Activated CD8-positive, alpha-beta memory T cell treated with anti-CD3 and anti-CD28 coated beads for 36 hours (primary cell): ENCODE measurements around the gene ABCG2. TPM values are rescaled to one million over a fixed set of nuclear protein-coding genes. Genes with fewer than 3 reads are reported as not detected.

Experiments used
- CTCF ChIA-PET: fragments of 350-600 bp; sonication (Branson Sonifier 250); formaldehyde crosslinking; loops from one replicate; lab custom pipeline; 2021; ENCODE audit warnings: antibody characterized with exemption; lab: Charles Lee
- POLR2A ChIA-PET: fragments of 350-600 bp; sonication (Branson Sonifier 250); formaldehyde crosslinking; loops from one replicate; lab custom pipeline; 2021; ENCODE audit warnings: antibody characterized with exemption; lab: Charles Lee
- total RNA-seq, 2 experiments: library from RNA; stranded (reverse); gene quantifications; one replicate each; pipeline ENCODE4 v1.2.3, GENCODE V29; 2021

ABCG2 gene
- total RNA-seq = 1 to 10 TPM in 1 of 2 experiments, under 1 TPM in 1; 0.76 to 1.1 TPM

GRCh38 chr4:88158489-88159228, at the start of gene ABCG2:
Gene ABCG2 (minus strand): TSS chr4:88158639. CDS start chr4:88139995, 18,644 bp downstream.
- POLR2A ChIA-PET = interaction anchor here (1.8 kb wide), 1 partner anchor 30 kb away, joined by 4 read pairs; no protein-coding TSS in a partner anchor

DNA sequence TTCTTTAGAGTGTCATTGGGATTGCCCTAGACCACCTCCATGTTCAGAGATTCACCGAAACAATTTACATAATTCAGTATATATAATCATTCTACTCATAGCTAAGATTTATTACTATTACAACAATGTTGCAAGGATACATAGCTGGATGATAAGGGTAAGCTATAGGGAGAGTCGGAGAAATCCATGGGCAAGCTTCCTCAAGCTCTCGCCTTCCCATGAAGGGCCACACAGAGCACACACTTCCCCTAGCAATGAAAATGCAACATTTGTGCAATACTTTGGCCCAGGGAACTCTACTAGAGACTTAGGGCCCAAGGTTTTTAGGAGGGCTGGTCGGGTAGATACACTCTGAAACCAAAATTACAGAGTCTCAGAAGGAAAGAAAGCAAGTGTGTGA, 49.7 kb upstream of the ABCG2 start:
- CTCF ChIA-PET = interaction anchor here (0.6 kb wide), 1 partner anchor 12 kb away, joined by 3 read pairs; no protein-coding TSS in a partner anchor
- POLR2A ChIA-PET = no interaction called here

More at GRCh38 chr4:88158489-88159228, at the start of gene ABCG2:
- CTCF ChIA-PET = no interaction called here

- CTCF ChIA-PET = interaction anchor here (1.0 to 1.3 kb wide), 2 partner anchors 9 to 174 kb away, joined by 3 to 7 read pairs; no protein-coding TSS in a partner anchor
- POLR2A ChIA-PET = no interaction called here
These were observed 48.7 kb upstream of the ABCG2 start for GRCh38 chr4:88207171-88207570.

DNA sequence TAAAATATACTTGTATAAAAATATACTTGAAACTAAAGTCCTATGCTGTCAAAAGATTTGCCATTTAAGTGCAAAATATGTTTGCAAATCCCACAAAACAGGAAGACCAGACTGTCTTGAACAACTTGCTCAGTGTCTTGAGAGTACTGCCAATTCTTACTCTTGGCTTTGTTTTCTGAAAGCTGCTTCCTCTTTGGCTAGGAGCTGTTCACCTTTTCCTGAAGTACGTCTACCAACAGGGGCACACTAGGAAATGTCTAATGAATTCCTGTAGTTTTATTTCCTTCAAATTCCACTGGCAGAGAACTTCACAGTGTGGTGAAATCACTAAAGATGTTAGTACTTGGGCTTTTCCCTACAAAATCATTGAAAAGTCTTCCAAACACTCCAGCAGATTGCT, 46.4 kb upstream of the ABCG2 start:
- POLR2A ChIA-PET = no interaction called here
- CTCF ChIA-PET = no interaction called here

GRCh38 chr4:88202443-88202842, 44.0 kb upstream of the ABCG2 start:
- CTCF ChIA-PET = no interaction called here
- POLR2A ChIA-PET = no interaction called here

- POLR2A ChIA-PET = no interaction called here
These were observed 41.7 kb upstream of the ABCG2 start for GRCh38 chr4:88200186-88200585.

DNA sequence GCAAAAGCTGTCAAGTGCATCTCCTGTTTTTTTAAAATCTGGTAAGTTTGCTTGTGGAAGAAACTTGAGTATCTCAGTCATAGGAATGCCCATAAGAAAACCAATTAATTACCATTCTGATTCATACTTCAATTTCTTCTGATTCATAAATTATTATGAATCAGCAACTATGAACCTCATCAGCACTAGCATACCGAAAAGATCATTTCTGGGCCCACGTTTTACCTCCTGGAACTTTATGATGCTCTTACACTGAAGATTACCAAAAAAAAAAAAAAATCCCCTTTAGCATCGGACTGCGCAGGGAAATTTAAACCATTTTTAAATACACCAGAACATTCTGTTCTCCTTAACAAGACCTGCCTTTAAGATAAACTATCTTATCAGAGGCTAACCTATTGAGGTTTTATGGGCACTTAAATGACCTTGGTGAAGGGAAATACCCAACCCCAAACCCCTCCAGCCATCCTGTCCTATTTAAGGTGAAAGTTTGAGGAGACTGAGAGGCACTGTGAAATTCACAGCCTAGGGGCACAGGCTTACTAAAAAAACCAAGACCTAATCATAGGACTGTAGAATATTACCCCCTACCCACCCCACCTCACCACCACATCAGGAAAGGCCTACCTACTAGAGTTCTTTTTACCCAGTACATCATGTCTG, 38.2 kb upstream of the ABCG2 start:
- CTCF ChIA-PET = interaction anchor here (0.9 to 1.2 kb wide), 2 partner anchors 12 to 314 kb away, joined by 3 read pairs; no protein-coding TSS in a partner anchor
- POLR2A ChIA-PET = interaction anchor here (0.7 kb wide), 2 partner anchors 84 to 1221 kb away, joined by 3 to 4 read pairs; no protein-coding TSS in a partner anchor

More at GRCh38 chr4:88200186-88200585, 41.7 kb upstream of the ABCG2 start:
- CTCF ChIA-PET = interaction anchor here (0.9 kb wide), 1 partner anchor 12 kb away, joined by 3 read pairs; no protein-coding TSS in a partner anchor

DNA sequence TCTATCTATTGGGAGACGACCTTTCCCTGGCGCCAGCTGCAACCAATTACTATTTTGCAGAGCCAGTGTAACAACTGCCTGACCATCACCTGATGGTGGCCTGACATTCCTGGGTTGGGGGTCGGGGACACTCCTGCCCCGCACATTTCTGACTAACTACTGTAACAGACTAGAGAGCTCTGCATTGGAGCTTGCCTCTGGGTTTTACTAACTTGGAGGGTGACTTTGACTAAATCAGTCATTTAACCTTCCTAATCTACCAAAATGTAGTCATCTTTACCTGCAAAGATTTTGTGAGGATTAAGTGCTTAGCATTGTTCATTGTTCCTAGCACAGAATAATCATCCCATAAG, 37.5 kb upstream of the ABCG2 start:
- ChIA-PET POLR2A (no interaction called here), CTCF (interaction anchor here (1.2 kb wide), 1 partner anchor 13 kb away, joined by 3 read pairs; no protein-coding TSS in a partner anchor)

DNA sequence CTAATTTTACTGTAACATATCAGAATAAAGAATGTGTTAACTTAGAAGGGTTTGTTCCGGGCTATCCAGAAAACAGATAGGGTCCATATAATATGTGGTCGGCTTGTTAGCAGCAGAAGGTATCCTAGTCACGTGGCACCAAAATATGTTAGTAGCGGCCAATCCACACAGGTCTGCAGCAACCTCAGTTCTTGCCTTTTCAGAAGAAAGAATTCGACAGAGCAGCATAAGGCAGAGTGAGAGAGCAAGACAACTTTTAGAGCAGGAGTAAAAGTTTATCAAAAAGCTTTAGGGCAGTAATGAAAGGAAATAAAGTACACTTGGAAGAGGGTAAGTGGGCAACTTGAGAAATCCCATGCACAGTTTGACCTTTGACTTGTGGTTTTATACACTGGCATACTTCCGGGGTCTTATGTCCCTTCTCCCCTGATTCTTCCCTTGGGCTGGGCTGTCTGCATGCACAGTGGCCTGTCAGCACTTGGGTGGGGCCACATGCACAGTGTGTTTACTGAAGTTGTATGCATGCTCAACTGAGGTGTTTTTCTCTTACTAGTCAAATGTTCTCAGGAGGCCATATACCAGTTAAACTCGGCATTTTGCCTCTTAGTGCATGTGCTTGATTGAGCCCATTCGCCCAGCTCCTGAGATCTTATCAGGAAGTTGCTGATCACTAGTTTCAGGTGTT, 37.0 kb upstream of the ABCG2 start:
- CTCF ChIA-PET = interaction anchor here (1.2 kb wide), 1 partner anchor 13 kb away, joined by 3 read pairs; no protein-coding TSS in a partner anchor

GRCh38 chr4:88191404-88191803, 33.0 kb upstream of the ABCG2 start:
- CTCF ChIA-PET = no interaction called here
- POLR2A ChIA-PET = no interaction called here

More for the DNA sequence above, 37.0 kb upstream of the ABCG2 start:
- POLR2A ChIA-PET = no interaction called here

- ChIA-PET POLR2A (no interaction called here), CTCF (interaction anchor here (0.5 kb wide), 1 partner anchor 97 kb away, joined by 3 read pairs; no protein-coding TSS in a partner anchor)
These were observed 31.6 kb upstream of the ABCG2 start for GRCh38 chr4:88189881-88190585.

GRCh38 chr4:88189418-88189738, 30.9 kb upstream of the ABCG2 start:
- POLR2A ChIA-PET = interaction anchor here (1.7 kb wide), 1 partner anchor 31 kb away, joined by 4 read pairs; the partner anchor contains the start of gene ABCG2
- CTCF ChIA-PET = no interaction called here

- POLR2A ChIA-PET = interaction anchor here (1.7 kb wide), 1 partner anchor 30 kb away, joined by 4 read pairs; the partner anchor contains the start of gene ABCG2
- CTCF ChIA-PET = no interaction called here
These were observed 30.4 kb upstream of the ABCG2 start for GRCh38 chr4:88188738-88189417.

GRCh38 chr4:88187766-88188165, 29.3 kb upstream of the ABCG2 start:
- CTCF ChIA-PET = interaction anchor here (1.3 kb wide), 1 partner anchor 154 kb away, joined by 3 read pairs; no protein-coding TSS in a partner anchor

DNA sequence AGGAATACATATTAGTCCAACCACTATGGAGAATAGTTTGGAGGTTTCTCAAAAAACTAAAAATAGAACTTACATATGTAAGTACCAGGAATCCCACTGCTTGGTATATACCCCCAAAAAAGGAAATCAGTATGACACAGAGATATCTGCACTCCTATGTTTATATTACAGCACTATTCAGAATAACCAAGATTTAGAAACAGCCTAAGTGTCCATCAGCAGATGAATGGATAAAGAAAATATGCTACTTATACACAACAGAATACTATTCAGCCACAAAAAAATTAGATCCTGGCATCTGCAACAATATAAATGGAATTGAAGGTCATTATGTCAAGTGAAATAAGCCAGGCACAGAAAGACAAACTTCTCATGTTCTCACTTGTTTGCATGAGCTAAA, 27.5 kb upstream of the ABCG2 start:
- ChIA-PET POLR2A (no interaction called here), CTCF (no interaction called here)

More at GRCh38 chr4:88187766-88188165, 29.3 kb upstream of the ABCG2 start:
- POLR2A ChIA-PET = interaction anchor here (1.7 kb wide), 1 partner anchor 29 kb away, joined by 4 read pairs; the partner anchor contains the start of gene ABCG2

DNA sequence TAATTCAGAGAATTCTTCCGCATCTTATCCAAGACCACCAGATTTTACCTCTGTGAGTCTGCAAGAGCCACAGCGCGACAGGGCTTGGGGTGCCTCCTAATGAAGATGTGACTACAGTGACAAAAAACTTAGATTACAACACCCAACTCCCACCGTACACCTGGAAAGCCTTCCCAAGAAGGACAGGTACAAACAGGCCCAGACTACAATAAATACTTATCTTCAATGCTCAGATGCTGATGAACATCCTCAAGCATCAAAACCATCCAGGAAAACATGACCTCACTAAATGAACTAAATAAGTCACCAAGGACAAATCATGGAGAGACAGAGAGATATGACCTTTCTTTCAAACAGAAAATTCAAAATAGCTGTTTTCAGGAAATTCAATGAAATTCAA, 20.8 kb upstream of the ABCG2 start:
- POLR2A ChIA-PET = no interaction called here
- CTCF ChIA-PET = no interaction called here

DNA sequence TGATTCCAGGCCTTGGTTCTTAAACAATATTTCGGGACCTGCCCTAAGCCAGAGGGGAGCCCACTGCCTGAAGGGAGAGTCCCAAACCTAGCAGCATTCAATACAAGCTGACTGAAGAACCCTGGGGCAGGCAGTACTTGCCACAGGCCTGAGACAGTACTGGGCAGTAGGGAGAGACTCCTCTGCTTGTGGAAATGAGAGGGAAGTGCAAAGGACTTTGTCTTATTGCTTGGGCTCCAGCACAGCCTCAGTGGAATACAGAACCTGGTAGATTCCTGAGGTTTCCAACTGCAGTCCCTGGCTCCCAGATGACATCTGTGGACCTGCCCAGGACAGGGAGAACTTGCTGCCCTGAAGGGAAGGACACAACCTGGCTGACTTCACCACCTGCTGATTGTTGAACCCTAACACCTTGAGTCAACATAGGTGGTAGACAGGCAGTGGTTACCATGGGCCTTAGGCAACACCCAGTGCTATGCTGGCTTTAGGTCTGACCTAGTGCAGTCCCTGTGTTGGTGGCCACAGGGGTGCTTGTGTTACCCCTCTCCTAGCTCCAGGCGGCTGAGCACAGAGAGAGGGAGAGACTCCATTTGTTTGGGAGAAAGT, 20.3 kb upstream of the ABCG2 start:
- ChIA-PET POLR2A (no interaction called here), CTCF (interaction anchor here (0.6 kb wide), 1 partner anchor 53 kb away, joined by 3 read pairs; no protein-coding TSS in a partner anchor)
